NT2/D1 (cell line): ENCODE measurements around the gene FBXL2.

Experiments used
- DNase-seq: peaks from one replicate; pipeline ENCODE4 v3.0.0-alpha.2; 2011; ENCODE audit warnings: low read depth, low spot score
- H3K27me3 ChIP-seq: 2 replicates; pipeline ENCODE4 v1.6.0; 2011; ENCODE audit warnings: mild to moderate bottlenecking; ENCODE audit not compliant: insufficient read length, insufficient read depth
- H3K36me3 ChIP-seq: 2 replicates; pipeline ENCODE4 v1.6.1; 2011; ENCODE audit warnings: mild to moderate bottlenecking, low read length, mixed read lengths; ENCODE audit not compliant: insufficient read depth, insufficient read length
- H3K4me1 ChIP-seq: 2 replicates; pipeline ENCODE4 v1.5.1; 2011; ENCODE audit not compliant: insufficient read depth, insufficient read length
- H3K4me3 ChIP-seq: 2 replicates; pipeline ENCODE4 v1.5.1; 2011; ENCODE audit warnings: low read depth; ENCODE audit not compliant: insufficient read length
- H3K9ac ChIP-seq: 2 replicates; pipeline ENCODE4 v1.6.0; 2011; ENCODE audit warnings: low read depth; ENCODE audit not compliant: insufficient read length
- H3K9me3 ChIP-seq: 2 replicates; pipeline ENCODE4 v1.5.1; 2011; ENCODE audit warnings: mild to moderate bottlenecking, low read length; ENCODE audit not compliant: insufficient read depth
- SUZ12 ChIP-seq: IDR thresholded peaks from 2 replicates; pipeline ENCODE4 v1.6.1; 2011; ENCODE audit not compliant: insufficient read length, insufficient read depth; ENCODE audit errors: extremely low read depth
- YY1 ChIP-seq: IDR thresholded peaks from 2 replicates; pipeline ENCODE4 v1.6.1; 2011; ENCODE audit not compliant: insufficient read length, insufficient read depth
- ZNF274 ChIP-seq: IDR thresholded peaks from 2 replicates; pipeline ENCODE4 v1.6.1; 2011; ENCODE audit warnings: mild to moderate bottlenecking, low read depth, low read length

Gene FBXL2

GRCh38 chr3:33339758-33340157 lies 62.5 kb downstream of the FBXL2 start:
- no peak overlapping the region for H3K9ac ChIP-seq
- no peaks in the 10 kb centered on the region for H3K27me3 ChIP-seq
- no peaks in the 10 kb centered on the region for H3K4me1 ChIP-seq
- no peak overlapping the region for H3K4me3 ChIP-seq
- H3K9me3 ChIP-seq = no peaks in the 10 kb centered on the region; the same call in 1 of the 2 replicates
- DNase-seq = no peak
- no peaks in the 10 kb centered on the region for H3K36me3 ChIP-seq
- TF ChIP-seq SUZ12 (no peak), ZNF274 (no peak), YY1 (no peak)

GRCh38 chr3:33355611-33356010 lies 78.4 kb downstream of the FBXL2 start:
- H3K4me1 ChIP-seq = no peaks in the 10 kb centered on the region
- no peaks in the 10 kb centered on the region for H3K9me3 ChIP-seq
- H3K4me3 ChIP-seq = no peak overlapping the region
- H3K36me3 ChIP-seq = no peaks in the 10 kb centered on the region
- no peaks in the 10 kb centered on the region for H3K27me3 ChIP-seq
- H3K9ac ChIP-seq = no peak overlapping the region
- no peak for DNase-seq
- no peak for TF ChIP-seq SUZ12
- TF ChIP-seq YY1 = no peak
- TF ChIP-seq ZNF274 = no peak

- no peaks in the 10 kb centered on the region for H3K4me1 ChIP-seq
- no peaks in the 10 kb centered on the region for H3K27me3 ChIP-seq
- H3K9ac ChIP-seq = no peak overlapping the region
- DNase-seq = no peak
- no peaks in the 10 kb centered on the region for H3K36me3 ChIP-seq
- TF ChIP-seq YY1 (no peak), ZNF274 (no peak)
- no peak overlapping the region for H3K4me3 ChIP-seq
- no peaks in the 10 kb centered on the region for H3K9me3 ChIP-seq
Measured at GRCh38 chr3:33358172-33358781, 81.0 kb downstream of the FBXL2 start.

- TF ChIP-seq YY1 (no peak), ZNF274 (no peak), SUZ12 (no peak)
- H3K9me3 ChIP-seq = no peaks in the 10 kb centered on the region
- H3K27me3 ChIP-seq = no peaks in the 10 kb centered on the region
- no peak overlapping the region for H3K4me3 ChIP-seq
- H3K9ac ChIP-seq = no peak overlapping the region
- no peaks in the 10 kb centered on the region for H3K4me1 ChIP-seq
- H3K36me3 ChIP-seq = no peaks in the 10 kb centered on the region
- no peak for DNase-seq
Measured at GRCh38 chr3:33360136-33360825, 83.0 kb downstream of the FBXL2 start.

- Histone ChIP-seq H3K36me3 (peaks cover 3% of the 10 kb centered on the region), H3K4me3 (no peak overlapping the region), H3K9ac (no peak overlapping the region), H3K9me3 (no peaks in the 10 kb centered on the region), H3K27me3 (no peaks in the 10 kb centered on the region), H3K4me1 (no peaks in the 10 kb centered on the region)
- no peak for TF ChIP-seq ZNF274
- TF ChIP-seq SUZ12 = no peak
- TF ChIP-seq YY1 = no peak
- no peak for DNase-seq
Measured at GRCh38 chr3:33363113-33363800, 86.0 kb downstream of the FBXL2 start.

GRCh38 chr3:33364060-33364459 lies 86.8 kb downstream of the FBXL2 start:
- no peaks in the 10 kb centered on the region for H3K27me3 ChIP-seq
- no peak for TF ChIP-seq ZNF274
- TF ChIP-seq YY1 = no peak
- TF ChIP-seq SUZ12 = no peak
- no peak for DNase-seq
- no peak overlapping the region for H3K9ac ChIP-seq
- peaks cover 3% of the 10 kb centered on the region for H3K36me3 ChIP-seq
- H3K4me3 ChIP-seq = no peak overlapping the region
- no peaks in the 10 kb centered on the region for H3K9me3 ChIP-seq
- H3K4me1 ChIP-seq = no peaks in the 10 kb centered on the region

- Histone ChIP-seq H3K9me3 (no peaks in the 10 kb centered on the region), H3K4me1 (no peaks in the 10 kb centered on the region), H3K27me3 (no peaks in the 10 kb centered on the region), H3K4me3 (no peak overlapping the region), H3K9ac (no peak overlapping the region), H3K36me3 (peaks cover 3% of the 10 kb centered on the region)
- TF ChIP-seq YY1 (no peak), ZNF274 (no peak), SUZ12 (no peak)
- DNase-seq = no peak
Measured at GRCh38 chr3:33364531-33365128, 87.4 kb downstream of the FBXL2 start.
